Endometrial microvascular endothelial cells (primary cell): ENCODE measurements around the gene SPIRE2. TPM values are rescaled to one million over a fixed set of nuclear protein-coding genes. Genes with fewer than 3 reads are reported as not detected.
"Not testable (repeated sequence)": the region's sequence is repeated elsewhere in the genome, so short reads cannot be mapped to it uniquely, and the experiment has no call there.

Experiments used
- in situ Hi-C: cut with HindIII; loops from 2 replicates; pipeline ENCODE4 v1.10.0; 2017; ENCODE audit warnings: low sequenced_read_pairs, low pct_unique_long_range_greater_than_20kb; ENCODE audit errors: inconsistent ontology term
- total RNA-seq: library from RNA; depleted of rRNA; stranded (reverse); fragments of >200 nt; gene quantifications from one replicate; pipeline ENCODE4 v1.2.3, GENCODE V29; 2015; ENCODE audit errors: inconsistent ontology term

The SPIRE2 gene
- total RNA-seq, 1 donor from 2014 or later, result 0.19 TPM

DNA sequence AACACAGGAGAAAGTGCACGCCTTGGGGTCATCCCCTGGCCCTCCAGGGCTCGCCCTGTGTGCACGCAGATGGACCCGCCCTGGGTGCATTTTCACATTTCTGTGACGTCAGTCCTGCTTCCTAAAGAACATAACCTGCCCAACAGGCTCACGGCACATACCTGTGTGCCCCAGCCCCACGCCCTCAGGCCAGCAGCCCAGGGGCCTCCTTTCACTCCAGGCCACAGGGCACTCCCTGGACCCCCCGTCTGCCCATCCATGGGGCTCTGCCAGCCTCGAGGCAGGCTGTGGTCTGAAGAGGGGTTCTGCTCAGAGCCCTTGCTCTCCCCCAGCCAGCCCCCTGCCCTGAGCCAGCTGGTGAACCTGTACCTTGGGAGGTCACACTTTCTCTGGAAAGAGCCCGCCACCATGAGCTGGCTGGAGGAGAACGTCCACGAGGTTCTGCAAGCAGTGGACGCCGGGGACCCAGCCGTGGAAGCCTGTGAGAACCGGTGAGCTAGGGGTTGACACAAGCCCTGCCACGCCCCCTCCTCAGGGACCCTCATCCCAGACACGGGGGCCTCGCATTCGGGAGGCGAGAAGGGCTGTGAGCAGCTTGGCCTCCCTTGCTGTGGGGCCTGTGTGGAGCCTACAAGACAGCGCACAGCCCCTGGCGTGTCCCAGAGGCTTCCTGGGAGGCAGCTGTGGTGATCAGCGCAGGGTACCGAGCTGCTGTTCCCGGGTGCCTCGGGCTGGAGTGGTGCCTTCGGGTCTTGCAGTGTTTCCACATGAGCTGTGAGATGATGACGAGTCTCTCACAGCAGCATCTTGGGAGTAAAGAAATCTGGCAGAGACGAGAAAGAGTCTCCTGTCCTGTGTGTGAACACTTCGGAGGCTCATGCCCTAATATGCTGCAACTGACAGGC is 76.6 kb downstream of the SPIRE2 start:
- in situ Hi-C loops, result no loop called here

DNA sequence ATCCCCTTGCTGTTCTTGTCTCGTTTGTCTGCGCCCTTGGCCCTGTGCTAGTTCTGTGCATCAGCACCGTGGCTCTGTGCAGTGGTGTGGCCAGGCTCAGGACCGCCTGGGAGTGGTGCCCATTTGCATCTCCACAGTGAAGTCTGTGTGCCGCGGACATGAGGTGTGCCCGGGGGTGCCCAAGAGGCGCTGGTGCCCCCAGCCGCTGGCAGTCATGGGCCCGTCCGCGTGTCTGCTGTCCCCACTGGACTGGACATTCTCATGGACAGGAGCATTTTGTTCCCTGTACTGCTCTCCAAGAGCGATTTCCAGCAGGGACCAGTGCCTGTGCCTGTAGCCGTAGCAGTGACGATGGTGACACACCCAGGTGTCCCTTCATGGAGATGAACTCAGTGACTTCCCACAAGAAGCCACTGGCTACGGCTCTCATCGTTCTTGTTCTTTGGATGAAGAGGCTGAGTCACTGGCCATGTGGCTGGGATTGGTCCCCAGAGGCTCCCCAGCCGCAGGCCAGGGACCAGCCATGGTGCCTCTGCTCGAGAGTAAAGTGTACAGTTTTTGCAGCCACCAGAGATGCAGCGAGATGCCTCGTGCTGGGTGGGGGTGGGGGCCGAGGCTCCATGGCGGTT is 77.3 kb downstream of the SPIRE2 start:
- in situ Hi-C loops, result no loop called here

DNA sequence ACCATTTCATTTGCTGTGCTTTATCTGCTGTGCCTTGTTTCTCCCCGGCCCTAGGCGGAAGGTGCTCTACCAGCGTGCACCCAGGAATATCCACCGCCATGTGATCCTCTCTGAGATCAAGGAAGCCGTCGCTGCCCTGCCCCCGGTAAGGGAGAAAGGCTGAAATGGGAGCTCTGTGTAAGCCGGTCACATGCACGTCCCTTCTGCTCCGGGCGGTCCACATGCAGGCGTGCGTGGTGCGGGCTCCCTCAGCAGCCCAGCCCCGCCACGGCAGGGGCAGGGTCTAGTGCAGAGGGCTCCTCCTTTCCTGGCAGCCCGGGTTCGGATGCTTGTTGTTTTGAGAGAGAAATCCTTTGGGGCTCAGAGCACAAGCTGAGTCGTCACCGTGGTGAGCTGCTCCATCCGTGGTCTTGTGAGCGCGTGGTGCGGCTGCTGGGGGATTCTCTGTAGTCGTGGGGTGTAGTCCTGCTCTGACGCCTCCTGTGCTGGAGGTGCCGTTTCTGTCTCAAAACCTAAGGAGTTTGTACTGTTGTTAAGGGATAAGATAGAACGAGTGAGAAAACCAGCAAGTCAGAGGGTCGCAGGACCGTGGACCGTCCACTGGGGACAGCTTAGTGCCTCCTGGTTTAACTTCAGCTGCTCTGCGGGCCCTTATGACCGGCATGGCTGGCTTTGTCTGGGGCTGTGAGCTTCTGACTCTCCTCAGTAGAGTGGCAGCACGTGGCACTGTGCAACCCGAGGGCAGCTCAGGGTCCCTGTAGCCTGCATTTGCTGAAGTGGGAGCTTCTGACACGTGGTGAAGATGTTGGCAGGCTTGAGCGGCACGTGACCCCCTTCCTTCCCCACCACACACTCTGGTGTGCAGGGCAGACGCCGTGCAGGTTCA is 78.1 kb downstream of the SPIRE2 start:
- in situ Hi-C loops, result no loop called here

DNA sequence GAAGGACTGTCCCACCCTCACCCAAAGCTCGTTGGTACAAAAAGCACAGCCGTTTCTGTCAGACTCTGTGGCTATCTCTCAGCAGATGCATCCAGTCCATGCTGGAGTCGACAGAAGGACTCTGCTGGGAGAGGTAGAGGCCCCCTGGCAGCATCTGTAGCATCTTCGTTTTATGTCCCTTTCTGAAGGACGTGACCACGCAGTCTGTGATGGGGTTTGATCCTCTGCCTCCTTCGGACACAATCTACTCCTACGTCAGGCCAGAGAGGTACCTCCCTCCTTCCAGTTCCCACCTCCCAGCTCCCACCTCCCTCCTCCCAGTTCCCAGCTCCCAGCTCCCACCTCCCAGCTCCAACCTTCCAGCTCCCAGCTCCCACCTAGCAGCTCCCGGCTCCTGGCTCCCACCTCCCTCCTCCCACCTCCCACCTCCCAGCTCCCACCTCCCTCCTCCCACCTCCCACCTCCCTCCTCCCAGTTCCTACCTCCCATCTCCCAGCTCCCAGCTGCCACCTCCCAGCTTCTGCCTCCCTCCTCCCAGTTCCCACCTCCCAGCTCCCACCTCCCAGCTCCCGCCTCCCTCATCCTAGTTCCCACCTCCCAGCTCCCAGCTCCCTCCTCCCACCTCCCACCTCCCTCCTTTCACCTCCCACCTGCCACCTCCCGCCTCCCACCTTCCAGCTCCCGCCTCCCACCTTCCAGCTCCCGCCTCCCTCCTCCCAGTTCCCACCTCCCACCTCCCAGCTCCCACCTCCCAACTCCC is 79.0 kb downstream of the SPIRE2 start:
- in situ Hi-C loops, result no loop called here

DNA sequence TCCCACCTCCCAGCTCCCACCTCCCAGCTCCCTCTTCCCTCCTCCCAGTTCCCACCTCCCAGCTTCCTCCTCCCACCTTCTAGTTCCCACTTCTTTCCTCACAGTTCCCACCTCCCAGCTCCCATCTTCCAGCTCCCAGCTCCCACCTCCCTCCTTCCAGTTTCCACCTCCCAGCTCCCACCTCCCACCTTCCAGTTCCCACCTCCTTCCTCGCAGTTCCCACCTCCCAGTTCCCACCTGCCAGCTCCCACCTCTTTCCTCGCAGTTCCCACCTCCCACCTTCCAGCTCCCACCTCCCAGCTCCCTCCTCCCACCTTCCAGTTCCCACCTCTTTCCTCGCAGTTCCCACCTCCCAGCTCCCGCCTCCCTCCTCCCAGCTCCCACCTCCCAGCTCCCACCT is 80.0 kb downstream of the SPIRE2 start:
- in situ Hi-C loops, result no loop called here

DNA sequence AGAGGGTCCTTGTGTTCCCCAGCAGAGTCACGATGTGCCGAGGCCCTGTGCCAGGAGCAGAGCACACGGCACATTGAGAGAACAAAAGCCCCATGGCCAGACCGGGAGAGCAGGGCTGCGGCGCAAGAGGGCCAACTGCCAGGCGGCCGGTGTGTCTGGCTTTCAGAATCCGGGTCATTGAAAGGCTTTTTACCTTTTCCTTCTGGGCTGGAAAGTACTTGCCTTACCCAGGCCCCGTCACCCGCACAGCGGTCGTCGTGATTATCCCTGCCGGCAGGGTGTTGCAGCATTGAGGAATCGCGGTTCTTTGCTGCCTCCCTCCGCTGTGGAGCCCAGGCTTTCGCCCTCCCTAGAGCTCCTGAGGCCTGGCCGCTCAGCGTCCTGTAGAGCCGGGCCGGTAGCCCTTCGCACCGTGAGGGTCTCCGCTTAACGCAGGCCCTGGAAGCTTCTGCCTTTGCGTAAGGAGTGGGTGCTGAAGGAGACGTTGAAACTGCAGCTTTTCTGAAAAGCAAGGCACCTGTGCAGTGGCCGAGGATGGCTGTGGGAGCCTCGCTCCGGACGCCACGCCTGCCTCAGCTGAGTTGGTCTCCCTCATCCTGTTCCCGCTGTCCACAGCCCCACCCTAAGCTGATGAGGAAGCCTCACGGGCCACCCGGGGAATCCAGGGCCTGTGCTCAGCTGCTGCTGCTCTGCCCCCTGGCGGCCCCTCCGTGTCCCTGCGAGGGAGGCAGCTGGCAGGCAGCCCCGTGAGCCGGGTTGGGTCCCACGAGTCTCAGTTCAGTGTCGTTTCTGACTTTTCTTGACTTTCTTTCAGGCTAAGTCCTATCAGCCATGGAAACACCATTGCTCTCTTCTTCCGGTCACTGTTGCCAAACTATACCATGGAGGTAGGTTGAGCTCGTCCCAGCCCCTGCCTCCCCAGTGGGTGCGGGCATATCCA is 81.8 kb downstream of the SPIRE2 start:
- in situ Hi-C loops, result no loop called here

DNA sequence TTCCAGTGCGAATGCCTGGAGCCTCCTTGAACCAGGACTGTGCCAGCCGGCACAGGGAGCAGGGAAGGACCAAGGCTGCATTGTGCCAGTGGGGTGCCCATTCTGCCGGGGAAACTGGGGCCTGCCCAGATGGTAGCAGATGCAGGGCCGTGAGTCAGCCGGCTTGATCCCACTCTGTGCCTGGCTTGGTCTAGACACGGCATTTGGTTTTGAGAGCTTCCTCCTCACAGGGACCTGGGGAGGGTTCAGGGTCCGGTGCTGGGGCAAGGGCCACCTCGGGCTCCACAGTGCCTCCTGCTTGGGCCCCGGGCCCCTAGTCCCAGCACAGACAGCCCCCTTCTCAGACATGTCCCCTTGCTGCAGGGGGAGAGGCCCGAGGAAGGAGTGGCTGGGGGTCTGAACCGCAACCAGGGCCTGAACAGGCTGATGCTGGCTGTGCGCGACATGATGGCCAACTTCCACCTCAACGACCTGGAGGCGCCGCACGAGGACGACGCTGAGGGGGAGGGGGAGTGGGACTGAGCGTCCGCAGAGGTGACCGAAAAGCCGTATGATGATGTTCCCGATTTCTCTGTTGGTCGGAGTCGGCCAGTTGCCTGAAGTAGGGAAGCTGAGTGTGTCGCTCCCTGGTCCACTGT is 82.6 kb downstream of the SPIRE2 start:
- in situ Hi-C loops, result no loop called here

DNA sequence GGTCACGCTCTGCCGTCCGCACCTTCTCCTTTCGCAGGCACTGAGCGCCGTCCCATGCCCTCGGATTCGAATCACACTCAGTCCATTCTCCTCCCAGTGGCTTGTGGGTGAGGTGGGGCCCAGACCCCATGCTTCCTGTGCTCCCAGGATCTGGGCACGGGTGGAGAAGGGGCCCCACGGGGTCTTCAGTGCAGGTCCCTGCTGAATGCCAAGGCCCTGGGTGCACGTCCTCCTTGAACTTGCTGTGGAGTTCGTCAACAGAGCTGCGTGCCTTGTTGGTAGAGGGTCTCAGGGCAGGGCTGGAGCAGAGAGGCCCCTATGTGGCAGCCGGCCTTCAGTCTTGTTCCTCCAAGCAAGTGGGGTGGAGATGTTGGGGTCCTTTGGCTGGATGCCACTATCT is 83.1 kb downstream of the SPIRE2 start:
- in situ Hi-C loops, result no loop called here

DNA sequence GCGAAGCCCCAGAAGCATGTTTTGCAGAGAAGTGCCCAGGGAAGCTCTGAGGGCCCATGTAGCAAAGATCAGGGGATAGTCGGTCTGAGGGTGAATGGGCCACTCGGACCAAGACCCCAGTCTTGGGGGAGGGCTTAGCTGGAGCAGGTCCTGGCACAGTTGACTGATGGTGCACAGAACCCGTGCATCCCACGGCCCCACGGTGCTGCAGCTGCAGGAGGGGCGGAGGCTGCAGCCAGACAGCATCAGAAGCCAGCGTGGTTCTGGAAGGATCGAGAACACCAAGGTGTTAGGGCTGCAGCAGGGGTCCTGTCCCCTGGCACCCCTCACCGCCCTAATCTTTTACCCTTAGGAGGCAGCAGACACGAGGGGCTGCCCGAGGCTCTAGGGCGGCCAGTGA is 83.9 kb downstream of the SPIRE2 start:
- in situ Hi-C loops, result no loop called here

DNA sequence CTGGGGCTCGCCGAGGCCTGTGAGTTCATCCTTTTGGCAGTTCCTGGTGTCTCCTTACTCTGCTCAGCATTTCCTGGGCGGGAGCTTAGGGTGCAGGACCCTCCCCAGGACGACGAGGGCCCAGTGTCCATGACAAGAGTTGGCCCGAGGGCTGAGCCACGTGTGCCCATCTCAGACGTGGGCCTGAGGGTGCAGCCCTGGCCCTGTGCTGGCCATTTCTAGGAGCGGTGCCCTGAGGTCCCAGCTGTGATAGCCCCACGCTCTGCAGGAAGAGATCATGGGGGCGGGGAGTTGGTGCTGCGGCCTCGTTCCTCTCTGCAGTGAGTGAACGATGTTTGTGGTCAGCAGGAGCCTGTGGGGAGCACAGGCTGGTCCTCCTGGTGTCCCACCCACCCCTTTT is 84.4 kb downstream of the SPIRE2 start:
- in situ Hi-C loops, result no loop called here

DNA sequence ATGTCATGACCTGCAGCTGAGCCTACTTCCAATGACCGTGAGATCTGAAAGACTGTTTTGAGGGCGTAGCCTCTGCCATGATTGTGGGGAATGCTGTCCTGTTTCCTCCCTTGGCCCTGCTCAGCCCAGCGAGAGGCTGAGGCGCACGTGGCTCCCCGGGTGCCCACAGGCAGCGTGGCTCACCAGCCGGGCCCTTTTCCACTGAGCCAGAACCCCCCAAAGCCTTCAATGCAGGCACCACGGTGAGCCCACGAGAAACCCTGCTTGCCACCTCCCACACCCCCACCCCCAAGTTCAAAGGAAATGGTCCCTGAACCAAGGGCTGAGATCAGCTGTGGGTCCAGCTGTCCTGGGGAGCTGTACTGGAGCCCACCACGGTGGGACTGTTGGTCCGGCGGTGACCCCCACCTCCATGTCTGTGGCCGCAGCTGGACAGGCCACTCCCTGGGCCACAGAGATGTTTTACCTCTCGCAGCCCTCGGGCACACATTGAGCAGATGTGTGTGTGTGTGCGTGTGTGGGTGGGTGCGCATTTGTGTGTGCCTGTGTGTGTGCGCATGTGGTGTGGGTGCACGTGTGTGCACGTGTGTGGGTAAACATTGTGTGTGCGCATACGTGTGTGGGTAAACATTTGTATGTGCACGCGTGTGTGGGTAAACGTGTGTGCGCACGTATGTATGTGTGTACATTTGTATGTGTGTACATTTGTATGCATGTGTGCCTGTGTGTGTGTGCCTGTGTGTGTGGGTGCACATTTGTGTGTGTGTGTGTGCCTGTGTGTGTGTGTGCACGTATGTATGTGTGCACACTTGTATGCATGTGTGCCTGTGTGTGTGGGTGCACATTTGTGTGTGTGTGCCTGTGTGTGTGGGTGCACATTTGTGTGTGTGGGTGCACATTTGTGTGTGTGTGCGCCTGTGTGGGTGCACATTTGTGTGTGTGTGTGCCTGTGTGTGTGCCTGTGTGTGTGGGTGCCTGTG is 85.4 kb downstream of the SPIRE2 start:
- in situ Hi-C loops, result no loop called here

DNA sequence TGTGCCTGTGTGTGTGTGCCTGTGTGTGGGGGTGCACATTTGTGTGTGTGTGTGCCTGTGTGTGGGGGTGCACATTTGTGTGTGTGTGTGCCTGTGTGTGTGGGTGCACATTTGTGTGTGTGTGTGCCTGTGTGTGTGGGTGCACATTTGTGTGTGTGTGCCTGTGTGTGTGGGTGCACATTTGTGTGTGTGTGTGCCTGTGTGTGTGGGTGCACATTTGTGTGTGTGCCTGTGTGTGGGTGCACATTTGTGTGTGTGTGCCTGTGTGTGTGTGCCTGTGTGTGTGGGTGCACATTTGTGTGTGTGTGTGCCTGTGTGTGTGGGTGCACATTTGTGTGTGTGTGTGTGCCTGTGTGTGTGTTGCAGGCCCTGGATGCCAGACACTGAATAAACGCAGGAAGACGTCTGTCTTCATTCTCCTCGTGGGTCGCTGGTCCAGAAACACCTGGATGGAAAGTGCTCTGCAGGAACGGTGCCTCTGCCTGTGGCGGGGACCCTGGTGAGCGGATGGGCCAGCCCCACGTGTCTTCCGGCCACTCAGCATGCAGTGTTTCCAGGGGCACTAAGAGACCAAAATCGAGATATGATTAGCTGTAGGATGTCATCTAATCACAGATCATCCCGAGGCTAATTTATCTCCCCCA is 86.5 kb downstream of the SPIRE2 start:
- in situ Hi-C loops, result not testable (repeated sequence)

DNA sequence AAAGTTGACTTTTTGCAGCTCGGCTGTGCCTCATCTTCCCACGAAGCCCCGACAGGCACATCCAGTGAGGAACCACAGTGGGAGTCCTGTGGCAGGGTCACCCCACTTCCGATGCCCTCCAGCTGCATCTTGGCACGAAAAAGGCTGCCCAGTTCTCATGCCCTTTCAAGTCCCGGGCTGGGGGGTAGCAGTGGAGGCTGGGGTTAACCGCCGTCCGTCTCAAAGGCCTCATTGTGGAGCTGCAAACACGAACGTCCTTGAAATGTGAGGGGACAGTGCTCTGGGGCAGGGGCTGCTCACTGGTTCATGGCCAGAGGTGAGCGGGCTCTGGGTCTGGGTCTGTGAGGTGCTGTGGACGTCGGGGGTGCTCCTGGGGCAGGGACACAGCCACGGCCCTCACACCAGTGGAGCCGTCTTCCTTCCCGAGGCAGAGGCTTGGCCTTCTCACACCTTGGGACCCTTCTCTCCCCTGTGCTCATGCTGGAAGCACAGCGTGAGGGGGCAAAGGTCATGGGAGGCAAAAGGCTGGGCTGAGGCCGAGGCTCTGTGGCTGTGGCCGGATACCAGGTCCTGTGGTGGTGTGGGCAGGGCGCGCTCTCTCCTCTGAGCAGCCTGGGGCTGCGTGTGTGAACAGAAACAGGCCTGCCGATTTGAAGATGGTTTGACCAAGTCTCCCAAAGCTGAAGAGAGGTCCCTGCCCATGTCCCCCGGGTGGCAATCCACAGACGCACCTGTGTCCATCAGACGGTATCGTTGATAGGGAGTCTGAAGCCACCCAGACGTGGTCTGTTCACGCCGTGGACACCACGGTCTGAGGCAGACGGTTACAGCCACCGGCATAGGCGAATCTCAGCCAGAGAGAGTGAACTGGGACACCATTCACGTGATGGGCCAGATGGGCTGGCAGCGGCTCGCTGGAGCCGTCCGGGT is 87.3 kb downstream of the SPIRE2 start:
- in situ Hi-C loops, result no loop called here

DNA sequence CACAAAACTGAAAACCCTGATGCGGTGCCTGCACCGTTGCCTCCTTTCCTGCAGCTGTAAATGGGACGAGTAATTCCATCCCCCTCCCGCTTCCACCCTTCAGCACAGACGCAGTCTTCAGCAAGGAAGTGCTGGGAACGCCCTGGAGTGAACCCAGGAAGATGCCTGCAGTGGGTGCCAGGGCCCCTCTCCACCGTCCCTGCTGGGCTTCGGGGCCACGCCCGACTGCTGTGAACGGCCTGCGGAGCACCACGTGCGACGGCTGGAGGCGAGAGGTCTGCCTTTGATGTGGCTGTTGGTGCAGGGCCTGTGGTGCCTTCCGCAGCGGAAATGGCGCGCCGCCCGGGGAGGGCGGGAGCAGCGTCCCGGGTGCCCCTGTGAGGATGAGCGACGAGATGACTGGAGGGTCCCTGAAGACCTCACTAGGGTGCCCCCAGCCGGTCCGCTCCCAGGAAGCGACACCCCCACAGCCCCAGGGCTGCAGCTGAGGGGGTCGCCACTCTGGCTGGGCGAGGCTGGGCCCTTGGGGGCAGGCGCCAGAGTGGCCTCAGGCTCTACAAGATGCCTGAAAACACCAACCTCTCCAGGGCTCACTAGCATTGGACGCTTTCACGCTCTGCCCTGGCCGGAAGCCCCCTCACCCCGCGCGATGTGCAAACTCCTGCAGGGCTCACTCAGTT is 89.6 kb downstream of the SPIRE2 start:
- in situ Hi-C loops, result no loop called here
